Measurements from ENCODE around the gene CREBBP.
"Not testable (repeated sequence)": the region's sequence is repeated elsewhere in the genome, so short reads cannot be mapped to it uniquely, and the experiment has no call there.

CREBBP gene

GRCh38 chr16:3880623-3881498 lies at the start of gene CREBBP:
CREBBP (minus strand) TSS chr16:3880713; CDS start chr16:3879916, 797 bp downstream.
- peak; percentile 76 for DNase-seq (ENCODE audit: low read depth)

DNA sequence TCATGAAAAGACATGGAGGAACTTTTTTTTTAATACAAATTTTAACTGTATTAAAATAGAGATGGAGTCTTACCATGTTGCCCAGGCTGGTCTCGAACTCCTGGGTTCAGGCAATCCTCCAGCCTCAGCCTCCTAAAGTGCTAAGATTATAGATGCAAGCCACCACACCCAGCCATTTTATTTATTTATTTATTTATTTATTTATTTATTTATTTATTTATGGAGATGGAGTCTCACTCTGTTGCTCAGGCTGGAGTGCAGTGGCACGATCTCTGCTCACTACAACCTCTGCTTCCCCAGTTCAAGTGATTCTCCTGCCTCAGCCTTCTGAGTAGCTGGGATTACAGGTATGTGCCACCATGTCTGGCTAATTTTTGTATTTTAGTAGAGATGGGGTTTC lies 46.6 kb upstream of the CREBBP start:
- not testable (repeated sequence) for DNase-seq (ENCODE audit: low read depth)

GRCh38 chr16:3924763-3925162 lies 44.2 kb upstream of the CREBBP start:
- no peak for DNase-seq (ENCODE audit: low read depth)

DNA sequence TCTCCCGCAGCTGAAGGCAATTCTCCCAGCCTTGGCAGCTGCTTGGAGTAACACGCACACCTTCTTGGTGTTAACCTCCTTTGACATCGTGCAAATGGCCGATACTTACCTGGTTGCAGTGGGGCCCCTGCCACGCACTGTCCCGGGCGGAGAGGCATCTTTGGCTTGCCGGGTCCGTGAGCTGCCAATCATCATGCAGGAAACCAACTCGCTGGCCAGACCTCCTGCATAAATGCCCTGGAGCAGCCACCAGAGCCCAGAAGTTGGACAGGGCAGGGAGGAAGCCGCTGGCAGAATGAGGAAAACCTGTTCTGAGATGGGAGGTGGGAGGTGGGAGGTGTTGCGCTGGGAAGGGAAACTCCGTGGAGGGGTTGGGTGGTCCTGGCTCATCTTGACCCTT lies 41.7 kb upstream of the CREBBP start:
- no peak for DNase-seq (ENCODE audit: low read depth)

DNA sequence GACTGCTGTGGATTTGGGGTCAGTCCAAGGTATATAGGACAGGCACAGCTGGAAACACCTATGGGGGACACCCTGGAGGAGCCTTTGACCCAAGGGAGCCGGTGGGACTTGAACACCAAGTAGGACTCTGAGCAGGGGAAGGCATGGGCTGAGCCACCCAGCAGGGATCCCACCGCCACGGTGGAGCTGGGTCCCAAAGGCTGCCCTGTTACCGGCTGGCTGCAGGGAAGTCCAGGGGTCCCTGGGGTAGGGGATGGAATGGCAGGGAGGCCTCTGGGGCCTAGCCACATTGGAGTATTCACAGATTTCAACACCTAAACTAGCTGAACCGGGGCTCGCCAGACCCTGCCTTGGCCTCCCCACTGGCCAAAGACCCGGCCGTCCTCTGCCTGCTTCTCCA lies 39.7 kb upstream of the CREBBP start:
- DNase-seq (ENCODE audit: low read depth), result no peak

- no peak for DNase-seq (ENCODE audit: low read depth)
Measured at GRCh38 chr16:3919413-3919812, 38.9 kb upstream of the CREBBP start.

DNA sequence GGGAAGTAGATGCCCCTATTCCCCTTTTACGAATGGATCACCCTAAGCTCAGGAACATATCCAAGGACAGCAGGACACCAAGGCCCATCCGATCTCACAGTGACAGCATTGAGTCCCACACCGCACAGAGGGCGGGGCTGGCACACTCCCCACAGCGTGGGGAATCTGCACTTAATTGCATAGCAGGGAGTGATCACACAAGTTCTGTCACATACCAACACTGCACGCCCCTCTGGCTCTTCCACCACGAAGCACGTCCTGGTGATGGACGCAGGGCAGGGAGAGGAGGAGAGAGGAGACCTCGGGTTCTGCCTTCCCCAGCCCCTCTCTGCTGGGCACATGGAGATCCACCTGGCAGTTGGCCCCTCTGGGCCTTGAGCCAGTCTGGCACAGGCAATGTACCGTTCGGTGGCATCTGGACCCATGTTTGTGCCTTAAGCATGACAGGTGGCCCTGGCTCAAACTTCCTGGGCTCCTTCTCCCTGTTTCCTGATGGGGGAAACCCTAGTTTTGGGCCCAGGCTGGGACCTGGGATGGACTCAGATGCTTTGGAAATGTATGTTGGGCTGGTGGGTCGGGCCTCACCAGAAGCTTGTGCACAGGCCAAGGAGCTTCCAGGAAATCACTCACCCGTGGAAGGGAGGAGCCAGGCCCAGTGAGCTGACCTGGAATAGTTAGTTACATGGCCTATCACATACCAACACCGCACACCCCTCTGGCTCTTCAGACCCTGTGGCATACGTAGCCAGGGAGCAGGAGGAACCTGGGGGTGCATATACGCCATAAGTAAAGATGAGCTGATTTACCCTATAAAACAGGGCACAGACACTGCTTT lies 35.1 kb upstream of the CREBBP start:
- DNase-seq (ENCODE audit: low read depth), result no peak

DNA sequence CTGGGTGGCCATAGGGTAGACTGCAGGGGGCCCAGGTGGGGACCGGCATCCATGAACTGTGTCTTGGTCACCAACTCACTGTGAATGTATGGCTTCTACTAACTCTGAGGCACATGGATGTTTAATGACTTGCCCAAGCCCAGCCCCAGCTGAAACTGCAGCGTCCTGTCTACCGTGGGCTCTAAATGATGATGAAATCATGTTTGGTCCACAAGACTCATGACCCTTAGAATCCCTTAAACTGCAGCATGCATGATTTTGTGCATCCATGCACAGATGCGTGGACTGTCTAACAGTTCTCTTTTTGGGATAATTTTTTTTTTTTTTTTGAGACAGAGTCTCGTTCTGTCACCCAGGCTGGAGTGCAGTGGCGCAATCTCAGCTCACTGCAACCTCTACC lies 32.4 kb upstream of the CREBBP start:
- DNase-seq (ENCODE audit: low read depth), result no peak

- no peak for DNase-seq (ENCODE audit: low read depth)
Measured at GRCh38 chr16:3912373-3912772, 31.9 kb upstream of the CREBBP start.

DNA sequence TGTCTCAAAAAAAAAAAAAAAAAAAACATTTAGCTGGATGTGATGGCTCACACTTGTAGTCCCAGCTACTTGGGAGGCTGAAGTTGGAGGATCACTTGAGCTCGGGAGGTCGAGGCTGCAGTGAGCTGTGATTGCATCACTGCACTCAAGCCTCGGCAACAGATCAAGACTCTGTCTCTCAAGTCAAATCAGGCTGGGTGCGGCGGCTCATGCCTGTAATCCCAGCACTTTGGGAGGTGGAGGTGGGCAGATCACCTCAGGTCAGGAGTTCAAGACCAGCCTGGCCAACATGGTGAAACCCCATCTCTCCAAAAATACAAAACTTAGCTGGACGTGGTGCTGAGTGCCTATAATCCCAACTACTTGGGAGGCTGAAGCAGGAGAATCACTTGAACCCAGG lies 31.2 kb upstream of the CREBBP start:
- not testable (repeated sequence) for DNase-seq (ENCODE audit: low read depth)

- DNase-seq (ENCODE audit: low read depth), result no peak
Measured at GRCh38 chr16:3909791-3910583, 29.5 kb upstream of the CREBBP start.

DNA sequence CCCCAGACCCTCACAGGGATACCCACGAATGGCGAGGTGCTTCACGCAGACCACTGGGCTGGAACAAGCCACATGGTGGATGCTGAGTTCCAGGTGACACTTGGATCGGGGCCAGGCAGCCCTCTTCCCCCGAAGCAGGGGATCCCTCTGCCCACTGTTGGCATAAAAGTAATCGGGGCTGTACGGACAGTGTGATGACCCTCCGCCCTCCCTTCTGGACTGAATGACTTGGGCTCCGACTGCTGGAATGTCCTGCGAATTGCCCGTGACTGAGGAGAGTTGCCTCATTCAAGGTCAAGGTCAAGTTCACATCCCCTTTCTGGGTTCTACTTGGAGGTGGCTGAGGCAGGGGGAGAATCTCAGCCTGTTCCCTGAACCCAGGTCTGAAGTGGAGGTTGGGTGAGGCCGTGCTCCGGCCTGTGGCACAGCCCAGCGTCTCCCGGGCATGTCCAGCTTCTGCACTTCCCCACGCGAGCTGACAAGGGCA lies 28.5 kb upstream of the CREBBP start:
- no peak for DNase-seq (ENCODE audit: low read depth)

- no peak for DNase-seq (ENCODE audit: low read depth)
Measured at GRCh38 chr16:3907586-3907985, 27.1 kb upstream of the CREBBP start.

DNA sequence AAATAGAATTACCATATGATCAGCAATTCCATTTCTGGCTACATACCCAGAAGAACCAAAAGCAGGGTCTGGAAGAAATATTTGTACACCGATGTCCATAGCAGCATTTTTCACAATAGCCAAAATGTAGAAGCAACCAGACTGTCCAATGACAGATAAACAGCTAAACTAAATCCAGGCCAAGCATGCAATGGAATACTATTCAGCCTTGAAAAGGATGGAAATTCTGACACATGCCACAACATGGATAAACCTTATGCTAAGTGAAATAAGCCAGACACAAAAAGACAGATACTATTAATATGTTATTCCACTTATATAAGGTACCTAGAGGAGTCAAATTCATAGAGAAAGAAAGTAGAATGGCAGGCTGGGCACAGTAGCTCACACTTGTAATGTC lies 25.9 kb upstream of the CREBBP start:
- no peak for DNase-seq (ENCODE audit: low read depth)

- no peak for DNase-seq (ENCODE audit: low read depth)
Measured at GRCh38 chr16:3904875-3905274, 24.4 kb upstream of the CREBBP start.

- DNase-seq (ENCODE audit: low read depth), result no peak
Measured at GRCh38 chr16:3890091-3890490, 9.6 kb upstream of the CREBBP start.

- DNase-seq (ENCODE audit: low read depth), result no peak
Measured at GRCh38 chr16:3889059-3889458, 8.5 kb upstream of the CREBBP start.

DNA sequence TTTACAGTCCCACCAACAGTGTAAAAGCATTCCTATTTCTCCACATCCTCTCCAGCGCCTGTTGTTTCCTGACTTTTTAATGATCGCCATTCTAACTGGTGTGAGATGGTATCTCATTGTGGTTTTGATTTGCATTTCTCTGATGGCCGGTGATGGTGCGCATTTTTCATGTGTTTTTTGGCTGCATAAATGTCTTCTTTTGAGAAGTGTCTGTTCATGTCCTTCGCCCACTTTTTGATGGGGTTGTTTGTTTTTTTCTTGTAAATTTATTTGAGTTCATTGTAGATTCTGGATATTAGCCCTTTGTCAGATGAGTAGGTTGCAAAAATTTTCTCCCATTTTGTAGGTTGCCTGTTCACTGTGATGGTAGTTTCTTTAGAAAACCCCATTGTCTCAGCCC lies 5.5 kb upstream of the CREBBP start:
- not testable (repeated sequence) for DNase-seq (ENCODE audit: low read depth)

DNA sequence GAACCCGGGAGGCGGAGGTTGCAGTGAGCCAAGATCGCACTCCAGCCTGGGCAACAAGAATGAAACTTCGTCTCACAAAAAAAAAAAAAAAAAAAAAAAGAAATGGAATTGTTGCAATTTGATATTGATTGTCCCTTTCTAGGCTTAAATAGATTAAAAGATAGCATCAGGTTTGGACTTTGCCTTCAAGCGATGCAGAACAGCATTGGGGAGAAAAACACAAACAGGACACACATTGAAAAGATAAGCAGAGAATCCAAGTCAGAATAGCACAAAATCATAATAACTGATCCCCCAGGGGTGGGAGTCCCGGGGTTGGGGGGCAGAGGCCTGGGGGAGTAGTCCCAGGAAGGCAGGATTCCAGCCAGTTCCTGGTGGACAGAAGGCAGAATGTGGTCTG lies 3.9 kb upstream of the CREBBP start:
- no peak for DNase-seq (ENCODE audit: low read depth)

DNA sequence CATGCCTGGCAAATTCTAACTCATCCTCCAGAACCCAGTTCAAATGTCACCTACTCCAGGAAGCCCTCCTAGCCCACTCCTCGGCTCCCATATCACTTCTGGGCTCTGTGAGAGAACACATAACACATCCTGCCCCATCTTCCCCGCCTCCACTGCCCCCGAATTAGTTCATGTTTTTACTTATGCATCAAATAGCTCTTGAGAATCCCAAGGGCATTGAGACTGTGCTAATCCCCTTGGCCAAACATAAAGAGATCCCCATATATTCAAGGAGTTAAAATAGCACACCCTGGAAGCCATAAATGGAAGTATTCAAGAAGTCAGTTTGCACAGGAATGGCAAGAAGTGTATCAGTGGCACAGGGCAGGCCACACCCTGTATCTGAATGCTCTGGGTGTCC lies 2.0 kb upstream of the CREBBP start:
- no peak for DNase-seq (ENCODE audit: low read depth)

DNA sequence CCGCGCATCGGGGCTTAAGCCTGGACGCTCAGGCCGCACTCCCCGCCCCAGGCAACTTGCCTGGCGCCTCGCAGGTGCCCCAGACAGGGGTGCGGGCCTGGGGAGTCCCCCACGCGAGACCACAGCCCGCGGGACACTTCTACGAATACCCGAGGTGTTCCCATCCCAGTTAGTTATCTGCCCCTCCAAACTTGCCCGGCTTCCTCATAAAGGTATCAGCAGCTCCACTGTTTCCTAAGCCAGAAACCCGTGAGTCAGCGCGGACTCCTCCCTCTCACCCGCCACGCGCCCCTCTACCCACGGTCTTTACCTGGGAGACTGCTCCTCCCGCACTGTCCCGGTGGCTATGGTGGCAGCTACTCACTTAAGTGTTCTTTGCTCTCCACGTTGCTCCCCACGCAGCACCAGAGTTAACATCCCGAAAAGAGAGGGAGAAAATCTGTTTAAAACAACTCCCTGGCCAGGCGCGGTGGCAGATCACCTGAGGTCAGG lies 1.0 kb upstream of the CREBBP start:
- DNase-seq (ENCODE audit: low read depth), result no peak

Data from CMK (cell line).